Stimulated activated CD8-positive, alpha-beta memory T cell treated with anti-CD3 and anti-CD28 coated beads, Interleukin-7, amount 100 ng/mL, for 48 hours (primary cell): Measurements from ENCODE around the gene POLR3H.

Experiments used
- DNase-seq, 2 donors: peaks; one replicate each; pipeline ENCODE4 v3.0.0-alpha.2; 2020; ENCODE audit warnings: low read depth in 1 of 2; ENCODE audit errors: extremely low read depth in 1 of 2

Gene POLR3H

GRCh38 chr22:41522813-41523212 is 21.5 kb downstream of the POLR3H start:
- no peak for DNase-seq

- no peak for DNase-seq
Measured at GRCh38 chr22:41521126-41521525, 23.1 kb downstream of the POLR3H start.

- DNase-seq: no peak
Measured at GRCh38 chr22:41518048-41518347, 26.3 kb downstream of the POLR3H start.

GRCh38 chr22:41517172-41518047 is 26.9 kb downstream of the POLR3H start:
- DNase-seq: peak in 1 of 2 donors; percentile 44

- no peak for DNase-seq
Measured at GRCh38 chr22:41516462-41516861, 27.8 kb downstream of the POLR3H start.

GRCh38 chr22:41513391-41513790 is 30.9 kb downstream of the POLR3H start:
- DNase-seq: no peak

- DNase-seq: no peak
Measured at GRCh38 chr22:41512421-41513194, 31.7 kb downstream of the POLR3H start.

GRCh38 chr22:41511521-41511968 is 32.7 kb downstream of the POLR3H start:
- DNase-seq: no peak

- no peak for DNase-seq
Measured at GRCh38 chr22:41508770-41509170, 35.5 kb downstream of the POLR3H start.

- DNase-seq: no peak
Measured at GRCh38 chr22:41507330-41508063, 36.8 kb downstream of the POLR3H start.

GRCh38 chr22:41505511-41506220 is 38.6 kb downstream of the POLR3H start:
- no peak for DNase-seq

GRCh38 chr22:41504816-41505215 is 39.5 kb downstream of the POLR3H start:
- DNase-seq: no peak

- no peak for DNase-seq
Measured at GRCh38 chr22:41504397-41504796, 39.9 kb downstream of the POLR3H start.

- no peak for DNase-seq
Measured at GRCh38 chr22:41501209-41501608, 43.1 kb downstream of the POLR3H start.

GRCh38 chr22:41500303-41500702 is 44.0 kb downstream of the POLR3H start:
- no peak for DNase-seq

- no peak for DNase-seq
Measured at GRCh38 chr22:41499624-41500280, 44.5 kb downstream of the POLR3H start.

- no peak for DNase-seq
Measured at GRCh38 chr22:41498303-41498835, 45.9 kb downstream of the POLR3H start.

- no peak for DNase-seq
Measured at GRCh38 chr22:41491374-41492100, 52.7 kb downstream of the POLR3H start.
